Astrocyte of the spinal cord (primary cell): ENCODE data around the gene WDPCP.

ENCODE experiments used
- DNase-seq: peaks from one replicate; pipeline ENCODE4 v3.0.0; 2011; ENCODE audit warnings: low read depth, low spot score
- H3K4me3 ChIP-seq: 2 replicates; pipeline ENCODE4 v1.5.1; 2011; ENCODE audit warnings: low read depth, mild to moderate bottlenecking, low read length, moderate library complexity
- CTCF ChIP-seq: IDR thresholded peaks from 2 replicates; pipeline ENCODE4 v1.5.1; 2012; ENCODE audit warnings: low read depth, mild to moderate bottlenecking, low read length, inconsistent platforms
- in situ Hi-C: cut with HindIII; loops from 2 replicates; pipeline ENCODE4 v1.10.0; 2017; ENCODE audit warnings: low sequenced_read_pairs

Gene WDPCP

GRCh38 chr2:63257473-63257872 lies 330.8 kb downstream of the WDPCP start:
- TF ChIP-seq CTCF, result no peak
- no peak overlapping the region for H3K4me3 ChIP-seq
- in situ Hi-C loops, result no loop called here
- no peak for DNase-seq

DNA sequence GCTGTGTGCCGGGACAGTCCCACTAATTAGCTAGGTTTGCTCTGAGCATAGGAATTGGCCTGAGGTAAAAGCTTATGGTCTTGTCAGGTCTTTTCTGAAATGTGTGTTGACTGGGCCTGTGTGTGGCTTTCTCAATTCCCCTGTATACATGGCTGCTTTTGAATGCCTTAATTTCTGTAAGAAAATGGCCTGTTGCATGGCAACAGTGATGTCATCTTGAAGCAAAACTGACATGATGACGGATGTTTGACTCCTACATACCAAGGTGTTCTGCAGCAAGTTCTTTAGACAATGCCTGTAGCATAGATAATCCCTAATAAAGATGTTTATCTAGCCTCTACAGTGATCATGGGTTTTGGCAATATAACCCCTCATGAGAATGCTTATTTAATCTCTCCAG lies 339.1 kb downstream of the WDPCP start:
- H3K4me3 ChIP-seq, result no peak overlapping the region
- in situ Hi-C loops, result no loop called here
- no peak for TF ChIP-seq CTCF
- DNase-seq, result no peak

DNA sequence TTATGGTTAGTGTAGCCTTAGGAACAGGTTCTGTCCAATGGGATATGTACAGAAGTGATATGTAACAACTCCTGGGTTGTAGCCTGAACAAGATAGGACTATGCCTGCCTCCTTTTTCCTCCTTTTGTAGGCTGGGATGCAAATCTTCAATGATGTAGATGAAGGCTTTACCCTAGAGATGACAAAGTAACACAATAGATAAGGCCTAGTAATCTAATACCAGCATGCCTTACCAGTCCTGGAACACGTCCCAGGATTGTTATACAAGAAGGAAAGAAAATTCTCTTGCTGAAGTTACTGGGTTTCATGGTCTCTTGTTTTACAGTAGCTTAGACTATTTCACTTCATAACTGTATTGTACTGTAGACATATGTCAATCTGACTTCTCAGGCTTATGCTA lies 345.5 kb downstream of the WDPCP start:
- TF ChIP-seq CTCF, result no peak
- no peak overlapping the region for H3K4me3 ChIP-seq
- peak; percentile 2 for DNase-seq
- in situ Hi-C loops, result no loop called here

- no peak for DNase-seq
- H3K4me3 ChIP-seq, result no peak overlapping the region
- TF ChIP-seq CTCF, result no peak
- in situ Hi-C loops, result no loop called here
Measured at GRCh38 chr2:63225964-63226686, 362.2 kb downstream of the WDPCP start.

- no peak for TF ChIP-seq CTCF
- H3K4me3 ChIP-seq, result no peak overlapping the region
- DNase-seq, result no peak
- in situ Hi-C loops, result no loop called here
Measured at GRCh38 chr2:63218800-63219526, 369.3 kb downstream of the WDPCP start.

DNA sequence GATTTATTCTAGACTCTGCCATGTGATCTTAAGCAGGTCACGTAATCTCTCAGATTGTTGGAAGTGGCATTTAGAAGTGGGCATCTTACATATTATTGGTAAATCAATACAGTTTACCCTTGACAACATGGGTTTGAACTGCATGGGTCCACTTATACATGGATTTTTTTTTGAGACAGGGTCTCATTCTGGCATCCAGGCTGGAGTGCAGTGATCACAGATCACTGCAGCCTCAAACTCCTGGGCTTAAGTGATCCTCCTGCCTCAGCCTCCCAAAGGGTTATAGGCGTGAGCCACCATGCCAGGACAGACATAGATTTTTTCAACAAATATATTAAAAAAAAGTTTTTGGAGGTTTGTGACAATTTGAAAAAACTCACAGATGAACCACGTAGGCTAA lies 393.0 kb downstream of the WDPCP start:
- DNase-seq, result no peak
- TF ChIP-seq CTCF, result no peak
- no peak overlapping the region for H3K4me3 ChIP-seq
- in situ Hi-C loops, result no loop called here
